Neutrophil (primary cell): ENCODE data around the gene TTC21B.
"Not testable (repeated sequence)": the region's sequence is repeated elsewhere in the genome, so short reads cannot be mapped to it uniquely, and the experiment has no call there.

Experiments used
- H3K27ac ChIP-seq: fragments of 200-600 bp; sonication (generic); 2 replicates; pipeline ENCODE4 v1.5.1; 2016; ENCODE audit warnings: mild to moderate bottlenecking, moderate library complexity
- H3K27me3 ChIP-seq: fragments of 200-600 bp; sonication (generic); 2 replicates; pipeline ENCODE4 v1.6.0; 2016; ENCODE audit warnings: mild to moderate bottlenecking
- H3K36me3 ChIP-seq: fragments of 200-600 bp; sonication (generic); 2 replicates; pipeline ENCODE4 v1.5.1; 2017
- H3K4me1 ChIP-seq, 2 experiments: fragments of 200-600 bp in 1 of 2; sonication (generic) in 1 of 2; 1 replicate in 1 of 2; 2 replicates in 1 of 2; pipeline versions ENCODE4 v1.5.1 to v1.6.1; 2013 to 2016; ENCODE audit warnings: low read depth in 1 of 2, low read length in 1 of 2, mild to moderate bottlenecking in 1 of 2, moderate library complexity in 1 of 2; ENCODE audit not compliant: control insufficient read depth in 1 of 2, insufficient read depth in 1 of 2
- H3K4me3 ChIP-seq, 2 experiments: fragments of 200-600 bp in 1 of 2; sonication (generic) in 1 of 2; 1 replicate in 1 of 2; 2 replicates in 1 of 2; pipeline ENCODE4 v1.5.1; 2013 to 2016; ENCODE audit warnings: low read depth in 1 of 2, low read length in 1 of 2, mild to moderate bottlenecking in 1 of 2, moderate library complexity in 1 of 2
- H3K9me3 ChIP-seq: fragments of 200-600 bp; sonication (generic); 2 replicates; pipeline ENCODE4 v1.5.1; 2016
- TF ChIP-seq, protein P1 (sequence below): fragments of 200-600 bp; sonication (generic); IDR thresholded peaks from 2 replicates; pipeline ENCODE4 v1.5.1; 2016; ENCODE audit warnings: antibody characterized with exemption

TTC21B gene

DNA sequence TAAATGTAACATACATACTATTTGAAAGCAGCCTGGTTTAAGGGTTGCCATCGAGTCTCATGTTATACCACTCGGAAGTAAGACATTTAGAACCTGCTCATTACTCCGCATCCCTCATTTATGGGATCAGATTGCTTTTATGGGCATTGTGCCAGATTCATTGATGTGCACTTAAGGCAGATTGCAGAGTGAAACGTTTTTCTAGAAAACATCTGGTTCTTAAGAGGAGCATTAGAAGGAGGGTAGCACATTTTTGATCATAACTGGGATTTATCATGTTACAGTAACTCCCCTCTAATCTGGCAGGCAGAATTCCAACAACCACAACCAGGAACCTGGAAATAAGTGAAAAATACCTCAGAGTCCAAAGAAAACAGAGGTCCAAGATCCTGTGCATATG, 85.4 kb downstream of the TTC21B start:
- H3K9me3 ChIP-seq: no peaks in the 10 kb centered on the region
- no peaks in the 10 kb centered on the region for H3K27me3 ChIP-seq
- H3K4me1 ChIP-seq: no peaks in the 10 kb centered on the region
- TF ChIP-seq, protein P1, sequence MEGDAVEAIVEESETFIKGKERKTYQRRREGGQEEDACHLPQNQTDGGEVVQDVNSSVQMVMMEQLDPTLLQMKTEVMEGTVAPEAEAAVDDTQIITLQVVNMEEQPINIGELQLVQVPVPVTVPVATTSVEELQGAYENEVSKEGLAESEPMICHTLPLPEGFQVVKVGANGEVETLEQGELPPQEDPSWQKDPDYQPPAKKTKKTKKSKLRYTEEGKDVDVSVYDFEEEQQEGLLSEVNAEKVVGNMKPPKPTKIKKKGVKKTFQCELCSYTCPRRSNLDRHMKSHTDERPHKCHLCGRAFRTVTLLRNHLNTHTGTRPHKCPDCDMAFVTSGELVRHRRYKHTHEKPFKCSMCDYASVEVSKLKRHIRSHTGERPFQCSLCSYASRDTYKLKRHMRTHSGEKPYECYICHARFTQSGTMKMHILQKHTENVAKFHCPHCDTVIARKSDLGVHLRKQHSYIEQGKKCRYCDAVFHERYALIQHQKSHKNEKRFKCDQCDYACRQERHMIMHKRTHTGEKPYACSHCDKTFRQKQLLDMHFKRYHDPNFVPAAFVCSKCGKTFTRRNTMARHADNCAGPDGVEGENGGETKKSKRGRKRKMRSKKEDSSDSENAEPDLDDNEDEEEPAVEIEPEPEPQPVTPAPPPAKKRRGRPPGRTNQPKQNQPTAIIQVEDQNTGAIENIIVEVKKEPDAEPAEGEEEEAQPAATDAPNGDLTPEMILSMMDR: no peak
- no peak overlapping the region for H3K4me3 ChIP-seq
- H3K36me3 ChIP-seq: no peaks in the 10 kb centered on the region
- H3K27ac ChIP-seq: no peak overlapping the region

DNA sequence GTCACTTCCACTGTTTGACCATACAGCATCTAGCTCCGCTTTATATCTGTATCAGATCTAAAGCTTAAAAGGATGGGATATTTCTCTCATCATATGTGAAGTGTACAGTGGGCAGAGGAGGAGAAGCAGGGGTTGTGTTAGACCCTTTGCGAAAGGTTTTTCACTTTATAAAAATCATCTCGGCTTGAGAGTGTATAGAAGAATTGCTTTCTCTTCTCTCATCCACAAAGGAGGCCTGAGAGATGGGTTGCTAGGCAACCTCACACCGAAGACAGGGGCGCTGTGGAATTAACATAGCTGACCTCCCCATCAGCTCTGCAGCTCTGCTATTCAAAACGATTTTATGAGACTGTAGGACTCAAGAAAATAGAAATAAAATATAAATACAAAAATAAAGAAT, 89.3 kb downstream of the TTC21B start:
- Histone ChIP-seq H3K4me3 (no peak overlapping the region), H3K27ac (no peak overlapping the region), H3K9me3 (no peaks in the 10 kb centered on the region), H3K27me3 (no peaks in the 10 kb centered on the region), H3K36me3 (no peaks in the 10 kb centered on the region), H3K4me1 (no peaks in the 10 kb centered on the region)
- TF ChIP-seq, protein P1: no peak

DNA sequence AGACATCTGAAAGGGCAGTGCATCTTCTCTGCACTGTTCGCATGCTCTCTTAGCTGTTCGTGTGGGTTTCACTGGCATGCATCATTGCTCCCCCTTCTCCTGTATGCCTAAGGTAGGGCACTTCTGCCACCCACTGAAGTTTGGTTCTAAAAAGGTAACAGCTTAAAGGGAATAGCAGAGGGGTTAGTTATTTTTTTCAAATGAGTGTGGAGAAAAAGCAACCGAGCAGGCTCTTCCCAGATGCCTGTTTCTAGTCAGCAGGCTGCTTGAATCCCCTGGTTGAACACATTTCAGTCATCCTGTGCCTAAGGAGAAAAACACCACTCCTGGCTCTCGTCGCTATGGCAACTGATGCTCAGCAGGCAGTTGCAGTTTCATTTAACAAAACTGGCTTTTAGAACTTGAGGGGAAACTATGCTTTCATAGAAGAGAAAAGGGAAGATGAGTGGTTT, 89.7 kb downstream of the TTC21B start:
- TF ChIP-seq, protein P1: no peak
- Histone ChIP-seq H3K36me3 (no peaks in the 10 kb centered on the region), H3K27ac (no peak overlapping the region), H3K4me1 (no peaks in the 10 kb centered on the region), H3K9me3 (no peaks in the 10 kb centered on the region), H3K27me3 (no peaks in the 10 kb centered on the region), H3K4me3 (no peak overlapping the region)

DNA sequence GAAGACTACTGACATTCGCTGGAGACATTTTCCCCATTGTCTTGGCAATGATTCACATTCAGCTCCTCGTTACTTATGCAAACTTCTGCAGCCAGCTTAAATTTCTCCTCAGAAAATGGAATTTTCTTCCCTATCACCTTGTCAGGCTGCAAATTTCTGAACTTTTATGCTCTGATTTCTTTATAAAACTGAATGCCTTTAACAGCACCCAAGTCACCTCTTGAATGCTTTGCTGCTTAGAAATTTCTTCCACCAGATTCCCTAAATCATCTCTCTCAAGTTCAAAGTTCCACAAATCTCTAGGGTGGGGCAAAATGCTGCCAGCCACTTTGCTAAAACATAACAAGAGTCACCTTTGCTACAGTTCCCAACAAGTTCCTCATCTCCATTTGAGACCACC, 92.5 kb downstream of the TTC21B start:
- not testable (repeated sequence) for H3K4me1 ChIP-seq, H3K36me3 ChIP-seq, H3K9me3 ChIP-seq, H3K4me3 ChIP-seq, H3K27ac ChIP-seq, H3K27me3 ChIP-seq

DNA sequence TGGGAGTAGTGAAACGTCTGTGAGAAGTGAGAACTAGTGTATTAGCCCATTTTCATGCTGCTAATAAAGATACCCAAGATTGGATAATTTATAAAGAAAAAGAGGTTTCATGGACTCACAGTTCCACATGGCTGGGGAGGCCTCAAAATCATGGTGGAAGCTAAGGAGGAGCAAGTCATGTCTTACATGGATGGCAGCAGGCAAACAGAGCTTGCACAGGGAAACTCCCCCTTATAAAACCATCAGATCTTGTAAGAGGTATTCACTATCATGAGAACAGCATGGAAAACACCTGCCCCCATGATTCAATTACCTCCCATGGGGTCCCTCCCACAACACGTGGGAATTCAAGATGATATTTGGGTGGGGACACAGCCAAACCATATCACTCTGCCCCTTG, 93.9 kb downstream of the TTC21B start:
- H3K27me3 ChIP-seq, H3K36me3 ChIP-seq, H3K4me3 ChIP-seq, H3K27ac ChIP-seq, H3K4me1 ChIP-seq, H3K9me3 ChIP-seq: not testable (repeated sequence)

DNA sequence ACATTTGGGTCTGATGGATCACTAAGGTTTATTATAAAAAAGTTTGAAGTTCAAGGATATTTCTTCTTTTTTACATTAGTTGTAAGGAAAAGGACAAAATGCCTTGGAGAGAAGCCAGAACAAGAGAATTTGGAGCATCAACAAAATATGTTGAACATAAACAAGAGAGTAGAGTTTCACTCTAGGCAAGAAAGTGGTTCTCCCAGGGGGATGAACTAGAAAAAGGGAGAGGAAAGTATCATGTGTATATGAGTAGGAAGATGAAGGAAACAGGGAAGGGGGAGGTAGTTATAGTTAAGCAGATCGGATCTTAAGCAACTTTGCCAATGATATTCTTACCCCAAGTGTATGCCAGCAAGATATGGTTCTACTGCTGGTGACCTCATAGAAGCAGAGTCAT, 95.7 kb downstream of the TTC21B start:
- H3K9me3 ChIP-seq: no peaks in the 10 kb centered on the region
- no peak overlapping the region for H3K4me3 ChIP-seq
- TF ChIP-seq, protein P1: no peak
- no peaks in the 10 kb centered on the region for H3K36me3 ChIP-seq
- no peaks in the 10 kb centered on the region for H3K27me3 ChIP-seq
- H3K27ac ChIP-seq: no peak overlapping the region
- H3K4me1 ChIP-seq: no peaks in the 10 kb centered on the region

DNA sequence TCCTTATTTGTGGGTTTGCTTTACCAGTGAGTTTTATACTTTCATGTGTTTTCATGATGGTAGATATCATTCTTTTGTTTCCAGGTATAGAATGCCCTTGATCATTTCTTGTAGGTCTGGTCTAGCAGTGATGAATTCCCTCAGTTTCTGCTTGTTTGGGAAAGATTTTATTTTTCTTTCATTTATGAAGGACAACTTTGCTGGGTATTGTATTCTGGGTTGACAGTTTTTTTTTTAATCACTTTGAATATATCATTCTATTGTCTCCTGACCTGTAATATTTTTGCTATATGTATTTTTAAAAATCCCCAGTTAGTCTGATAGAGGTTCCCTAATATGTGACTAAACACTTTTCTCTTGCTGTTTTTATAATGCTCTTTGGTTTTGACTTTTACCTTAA, 101.2 kb downstream of the TTC21B start:
- TF ChIP-seq, protein P1: no peak

More for the DNA sequence above, 101.2 kb downstream of the TTC21B start:
- Histone ChIP-seq H3K9me3 (no peaks in the 10 kb centered on the region), H3K4me3 (no peak overlapping the region), H3K27ac (no peak overlapping the region), H3K36me3 (no peaks in the 10 kb centered on the region), H3K4me1 (no peaks in the 10 kb centered on the region), H3K27me3 (no peaks in the 10 kb centered on the region)
